Measurements from ENCODE around the gene MITF. TPM values are rescaled to one million over a fixed set of nuclear protein-coding genes. Genes with fewer than 3 reads are reported as not detected.
"Not testable (repeated sequence)": the region's sequence is repeated elsewhere in the genome, so short reads cannot be mapped to it uniquely, and the experiment has no call there.

Gene MITF
- total RNA-seq, 2 donors from 2014 or later = 1.8 to 3.0 TPM

- peaks cover 8% of the 10 kb centered on the region for H3K9me3 ChIP-seq (ENCODE audit: control insufficient read depth, low read length)
- no peak overlapping the region for H3K9ac ChIP-seq (ENCODE audit: extremely low read depth, low read length, poor library complexity, severe bottlenecking)
- no peak overlapping the region for H3K27ac ChIP-seq (ENCODE audit: low read depth, low read length)
- Mint-ChIP-seq H3K4me3 (no peak overlapping the region), H3K27ac (no peak overlapping the region), H3K36me3 (ENCODE audit: low read depth) (peaks cover 5% of the 10 kb centered on the region), H3K9me3 (peaks cover 27% of the 10 kb centered on the region), H3K27me3 (ENCODE audit: insufficient read depth) (peaks cover 2% of the 10 kb centered on the region), H3K4me1 (no peaks in the 10 kb centered on the region)
- no peak for TF ChIP-seq CTCF (conservative IDR thresholded peaks at IDR 0.05)
- H3K36me3 ChIP-seq (ENCODE audit: control insufficient read depth, insufficient read depth, low read length) = no peaks in the 10 kb centered on the region
- H3K4me1 ChIP-seq (ENCODE audit: control insufficient read depth, insufficient read depth, low read length) = no peaks in the 10 kb centered on the region
- H3K27me3 ChIP-seq (ENCODE audit: control insufficient read depth, insufficient read depth, low read length, poor library complexity, severe bottlenecking) = no peaks in the 10 kb centered on the region
- 96% methylated on average over 2 of the region's 2 CpGs; no CpG with 5 or more reads in 1 of the 2 experiments for WGBS, 2 experiments (ENCODE audit: insufficient coverage in 1 of 2, insufficient read length in 1 of 2)
- no peak for DNase-seq
- H3K4me3 ChIP-seq (ENCODE audit: low read length) = no peak overlapping the region
These were observed 167.2 kb downstream of the MITF start for GRCh38 chr3:69906351-69906966.

- H3K27ac Mint-ChIP-seq = no peak overlapping the region
- Histone ChIP-seq H3K36me3 (ENCODE audit: control insufficient read depth, insufficient read depth, low read length) (no peaks in the 10 kb centered on the region), H3K4me1 (ENCODE audit: control insufficient read depth, insufficient read depth, low read length) (no peaks in the 10 kb centered on the region), H3K27ac (ENCODE audit: low read depth, low read length) (no peak overlapping the region), H3K4me3 (ENCODE audit: low read length) (no peak overlapping the region), H3K9ac (ENCODE audit: extremely low read depth, low read length, poor library complexity, severe bottlenecking) (no peak overlapping the region), H3K9me3 (ENCODE audit: control insufficient read depth, low read length) (peaks cover 8% of the 10 kb centered on the region), H3K27me3 (ENCODE audit: control insufficient read depth, insufficient read depth, low read length, poor library complexity, severe bottlenecking) (no peaks in the 10 kb centered on the region)
- TF ChIP-seq CTCF (conservative IDR thresholded peaks at IDR 0.05) = no peak
- H3K4me3 Mint-ChIP-seq = no peak overlapping the region
- no peaks in the 10 kb centered on the region for H3K27me3 Mint-ChIP-seq (ENCODE audit: insufficient read depth)
- WGBS, 2 experiments (ENCODE audit: insufficient coverage in 1 of 2, insufficient read length in 1 of 2) = 91% methylated on average over 1 of the region's 1 CpG; no CpG with 5 or more reads in 1 of the 2 experiments
- no peaks in the 10 kb centered on the region for H3K4me1 Mint-ChIP-seq
- DNase-seq = no peak
- peaks cover 5% of the 10 kb centered on the region for H3K36me3 Mint-ChIP-seq (ENCODE audit: low read depth)
- H3K9me3 Mint-ChIP-seq = peaks cover 27% of the 10 kb centered on the region
These were observed 168.3 kb downstream of the MITF start for GRCh38 chr3:69907554-69907953.

GRCh38 chr3:69909859-69910258, 170.6 kb downstream of the MITF start:
- not testable (repeated sequence) for H3K27ac ChIP-seq (ENCODE audit: low read depth, low read length); H3K27me3 Mint-ChIP-seq (ENCODE audit: insufficient read depth); H3K27ac Mint-ChIP-seq; H3K4me3 Mint-ChIP-seq; H3K4me1 ChIP-seq (ENCODE audit: control insufficient read depth, insufficient read depth, low read length); H3K4me3 ChIP-seq (ENCODE audit: low read length); H3K36me3 Mint-ChIP-seq (ENCODE audit: low read depth); H3K27me3 ChIP-seq (ENCODE audit: control insufficient read depth, insufficient read depth, low read length, poor library complexity, severe bottlenecking); H3K9ac ChIP-seq (ENCODE audit: extremely low read depth, low read length, poor library complexity, severe bottlenecking); H3K4me1 Mint-ChIP-seq; H3K9me3 ChIP-seq (ENCODE audit: control insufficient read depth, low read length); DNase-seq; H3K36me3 ChIP-seq (ENCODE audit: control insufficient read depth, insufficient read depth, low read length)
- peaks cover 27% of the 10 kb centered on the region for H3K9me3 Mint-ChIP-seq

GRCh38 chr3:69913422-69913821, 174.2 kb downstream of the MITF start:
- TF ChIP-seq CTCF (conservative IDR thresholded peaks at IDR 0.05) = no peak
- no peak for DNase-seq
- H3K9me3 Mint-ChIP-seq = peaks cover 30% of the 10 kb centered on the region
- Histone ChIP-seq H3K36me3 (ENCODE audit: control insufficient read depth, insufficient read depth, low read length) (no peaks in the 10 kb centered on the region), H3K27ac (ENCODE audit: low read depth, low read length) (no peak overlapping the region), H3K27me3 (ENCODE audit: control insufficient read depth, insufficient read depth, low read length, poor library complexity, severe bottlenecking) (no peaks in the 10 kb centered on the region), H3K9me3 (ENCODE audit: control insufficient read depth, low read length) (peaks cover 12% of the 10 kb centered on the region), H3K4me1 (ENCODE audit: control insufficient read depth, insufficient read depth, low read length) (no peaks in the 10 kb centered on the region), H3K4me3 (ENCODE audit: low read length) (no peak overlapping the region), H3K9ac (ENCODE audit: extremely low read depth, low read length, poor library complexity, severe bottlenecking) (no peak overlapping the region)
- no peak overlapping the region for H3K4me3 Mint-ChIP-seq
- H3K4me1 Mint-ChIP-seq = no peaks in the 10 kb centered on the region
- H3K27me3 Mint-ChIP-seq (ENCODE audit: insufficient read depth) = no peaks in the 10 kb centered on the region
- H3K36me3 Mint-ChIP-seq (ENCODE audit: low read depth) = peaks cover 5% of the 10 kb centered on the region
- H3K27ac Mint-ChIP-seq = no peak overlapping the region
- WGBS, 2 experiments (ENCODE audit: insufficient coverage in 1 of 2, insufficient read length in 1 of 2) = 93% methylated on average over 3 of the region's 3 CpGs; no CpG with 5 or more reads in 1 of the 2 experiments
